ENCODE measurements around the gene AFMID. TPM values are rescaled to one million over a fixed set of nuclear protein-coding genes. Genes with fewer than 3 reads are reported as not detected.
A peak's percentile ranks its signal among the peaks of the same experiment; 100 is the strongest.

The AFMID gene
- total and polyA plus RNA-seq, 2 of the 8 experiments (the other 6 are each of a cell fraction or from before 2014, with no cell fraction given) = 49.0 to 53.0 TPM

- Histone ChIP-seq H4K20me1 (replicated peaks in 1 of 2; ENCODE audit: control insufficient read depth in 1 of 2, insufficient read depth in 2 of 2, low read length in 2 of 2) (peaks cover 8 to 16% of the 10 kb centered on the region in 2 experiments), H2BK20ac (ENCODE audit: low read length) (no peak overlapping the region), H2BK5ac (ENCODE audit: low read depth, low read length) (no peak overlapping the region), H3K36me3 (ENCODE audit: control insufficient read depth in 2 of 4, insufficient read depth in 4 of 4, low read length in 3 of 4) (peaks cover 25 to 76% (median 52%) of the 10 kb centered on the region in 4 experiments), H2AK5ac (ENCODE audit: low read depth, low read length) (no peak overlapping the region), H2BK12ac (ENCODE audit: low read depth, low read length) (no peak overlapping the region), H3K79me1 (ENCODE audit: low read depth, low read length) (peaks cover 3% of the 10 kb centered on the region; the same call in 1 of the 2 replicates), H3K4me1 (replicated peaks in 1 of 4; ENCODE audit: control insufficient read depth in 3 of 4, insufficient read depth in 4 of 4, low read length in 3 of 4) (peaks cover 0 to 3% (median under 1%) of the 10 kb centered on the region in 4 experiments; a peak in 5 of 7 replicates), H3K23ac (ENCODE audit: insufficient read length) (no peak overlapping the region), H3K9me3 (ENCODE audit: insufficient read depth in 2 of 2, low read depth in 1 of 2, low read length in 1 of 2) (no peaks in the 10 kb centered on the region), H3K18ac (ENCODE audit: extremely low read depth, low read length) (no peak overlapping the region), H3K27me3 (replicated peaks in 1 of 4; ENCODE audit: control insufficient read depth in 3 of 4, extremely low read depth in 1 of 4, insufficient read depth in 3 of 4, low read length in 3 of 4) (no peaks in the 10 kb centered on the region), H3K56ac (replicated peaks; ENCODE audit: insufficient read length, low read depth, low read length) (no peak overlapping the region), H3K23me2 (ENCODE audit: low read depth, low read length) (no peaks in the 10 kb centered on the region), H2AFZ (ENCODE audit: low read length) (no peak overlapping the region), H3K4me3 (ENCODE audit: extremely low read depth in 1 of 4, insufficient read depth in 2 of 4, low read depth in 3 of 4, low read length in 4 of 4) (no peak overlapping the region), H3K79me2 (ENCODE audit: control insufficient read depth in 1 of 2, insufficient read depth in 2 of 2, low read length in 2 of 2) (peaks cover 0 to 4% of the 10 kb centered on the region in 2 experiments; a peak in 1 of 4 replicates), H2BK15ac (ENCODE audit: low read length) (no peak overlapping the region), H3K4ac (replicated peaks; ENCODE audit: insufficient read length, low read depth, low read length) (no peak overlapping the region), H3K9ac (replicated peaks in 1 of 4; ENCODE audit: extremely low read depth in 1 of 4, low read depth in 3 of 4, low read length in 3 of 4) (no peak overlapping the region), H3K14ac (ENCODE audit: insufficient read length) (no peak overlapping the region), H3K4me2 (ENCODE audit: insufficient read depth in 1 of 2, low read depth in 2 of 2, low read length in 2 of 2) (no peak overlapping the region), H4K91ac (replicated peaks; ENCODE audit: insufficient read length, low read length) (no peak overlapping the region), H3K27ac (ENCODE audit: low read depth, low read length) (no peak overlapping the region), H4K5ac (ENCODE audit: insufficient read length, low read depth, low read length) (no peak overlapping the region), H2BK120ac (replicated peaks; ENCODE audit: low read depth, low read length) (no peak overlapping the region), H4K8ac (ENCODE audit: extremely low read depth, insufficient read depth, low read length) (no peak overlapping the region)
- POLR2A ChIA-PET (ENCODE audit: partially characterized antibody) = interaction anchor here (0.8 to 1.9 kb wide), 2 partner anchors 10 to 11 kb away, joined by 3 to 8 read pairs; no protein-coding TSS in a partner anchor
- 95% methylated on average over 17 of the region's 17 CpGs; no CpG with 5 or more reads in 1 of the 2 experiments for WGBS, 2 experiments (ENCODE audit: extremely low coverage in 1 of 2, insufficient coverage in 1 of 2, insufficient read length in 1 of 2, insufficient replicate concordance in 2 of 2, low coverage in 1 of 2, low lambda C conversion rate in 2 of 2, missing lambda C conversion rate in 1 of 2)
- DNase-seq (ENCODE audit: low read depth in 1 of 2, low spot score in 2 of 2) (no peak), FAIRE-seq (no peak)
- 0 out of 3 replicates have a peak, but pooled peaks of 1 of the 2 experiments have one; percentile 39 for TF ChIP-seq POLR2A (IDR thresholded peaks at IDR 0.05; ENCODE audit: control extremely low read depth in 1 of 2, low read depth in 2 of 2, low read length in 2 of 2)
- TF ChIP-seq SAP30 (IDR thresholded peaks at IDR 0.05; ENCODE audit: insufficient read depth, insufficient replicate concordance, low read length) = no peak
- TF ChIP-seq EP300 (IDR thresholded peaks at IDR 0.05; ENCODE audit: borderline replicate concordance in 1 of 2, low read depth in 2 of 2, low read length in 2 of 2) = no peak
- CTCF ChIA-PET (ENCODE audit: partially characterized antibody) = interaction anchor here (0.6 to 10.0 kb wide), 4 partner anchors 7 to 130 kb away, joined by 3 to 87 read pairs (median 40); partner anchors contain the start of genes AFMID and TK1
Observed at GRCh38 chr17:78179372-78179771, 7.8 kb upstream of the AFMID start.

All from H1 (cell line).